Kidney (tissue), 14 donors: ENCODE data around the gene LRRK1. TPM values are rescaled to one million over a fixed set of nuclear protein-coding genes. Genes with fewer than 3 reads are reported as not detected.

Experiments
- DNase-seq, 5 donors: peaks; one replicate each; pipeline ENCODE4 v3.0.0-alpha.2; 2013 to 2020
- FAIRE-seq: peaks from 2 replicates; lab custom pipeline; 2012; peaks lifted over from hg19 to GRCh38; lab: Jason Lieb, UNC
- H3K27ac ChIP-seq, 2 donors: one replicate each; pipeline ENCODE4 v1.7.0; 2013; ENCODE audit warnings: low read depth in 2 of 2, low read length in 2 of 2, inconsistent platforms in 1 of 2
- H3K27me3 ChIP-seq: one replicate; pipeline ENCODE4 v1.7.1; 2013; ENCODE audit warnings: low read length, inconsistent platforms; ENCODE audit not compliant: control insufficient read depth, insufficient read depth
- H3K36me3 ChIP-seq, 3 donors: one replicate each; pipeline versions ENCODE4 v1.7.0 to v1.7.1; 2013; ENCODE audit warnings: low read length in 3 of 3, control low read depth in 1 of 3, inconsistent platforms in 1 of 3; ENCODE audit not compliant: insufficient read depth in 3 of 3, control insufficient read depth in 2 of 3
- H3K4me1 ChIP-seq, 3 donors: one replicate each; pipeline versions ENCODE4 v1.7.0 to v1.7.1; 2013; ENCODE audit warnings: low read length in 3 of 3, inconsistent platforms in 1 of 3, low read depth in 1 of 3; ENCODE audit not compliant: control insufficient read depth in 2 of 3, insufficient read depth in 2 of 3
- H3K4me3 ChIP-seq, 3 donors: one replicate each; pipeline versions ENCODE4 v1.7.0 to v1.8.1; 2013; ENCODE audit warnings: low read length in 3 of 3, control low read depth in 1 of 3, inconsistent platforms in 1 of 3
- H3K9ac ChIP-seq, 3 donors: one replicate each; pipeline versions ENCODE4 v1.7.0 to v1.7.1; 2013; ENCODE audit warnings: low read length in 3 of 3, control low read depth in 1 of 3, inconsistent platforms in 1 of 3
- H3K9me3 ChIP-seq, 3 donors: one replicate each; pipeline versions ENCODE4 v1.7.0 to v1.7.1; 2013; ENCODE audit warnings: low read length in 3 of 3, control low read depth in 1 of 3, inconsistent platforms in 1 of 3; ENCODE audit not compliant: control insufficient read depth in 2 of 3, insufficient read depth in 1 of 3
- intact Hi-C: fragments of 100-400 bp; cut with DNase I; formaldehyde crosslinking; loops from one replicate; pipeline ENCODE4 v1.11.1; 2022
- polyA plus RNA-seq: library from polyadenylated mRNA; stranded (reverse); fragments of 350-450 nt; fragmentation: Illumina TruSeq; extraction: RNeasy Lipid Tissue Mini Kit (QIAGEN cat#74804); gene quantifications from one replicate; pipeline ENCODE4 v1.2.3, GENCODE V29; 2014; ENCODE audit warnings: low read depth, low replicate concordance; ENCODE audit not compliant: insufficient read depth
- total RNA-seq: library from RNA; stranded (reverse); fragmentation: NEBNext Ultra II Directional; extraction: Animal tissue kit (Norgen Biotek cat#: 25700); gene quantifications from one replicate; pipeline ENCODE4 v1.2.1, GENCODE V29; 2021
- TF ChIP-seq, protein P1 (sequence below): IDR thresholded peaks from 3 replicates; pipeline ENCODE4 v1.5.1; 2012; ENCODE audit warnings: mild to moderate bottlenecking, moderate library complexity, borderline replicate concordance; ENCODE audit not compliant: insufficient read depth; ENCODE audit errors: extremely low read depth
- donor health status: control.
- donor health status: control.
- donor health status: control.
- donor health status: control.
- donor health status: control.
- donor health status: DM: yes; HTN: yes; CAD: no.
- donor health status: Normal renal cell carcinoma (clear cell type).

LRRK1 gene
- total and polyA plus RNA-seq, 2 donors from 2014 or later: 1.1 to 24.9 TPM

DNA sequence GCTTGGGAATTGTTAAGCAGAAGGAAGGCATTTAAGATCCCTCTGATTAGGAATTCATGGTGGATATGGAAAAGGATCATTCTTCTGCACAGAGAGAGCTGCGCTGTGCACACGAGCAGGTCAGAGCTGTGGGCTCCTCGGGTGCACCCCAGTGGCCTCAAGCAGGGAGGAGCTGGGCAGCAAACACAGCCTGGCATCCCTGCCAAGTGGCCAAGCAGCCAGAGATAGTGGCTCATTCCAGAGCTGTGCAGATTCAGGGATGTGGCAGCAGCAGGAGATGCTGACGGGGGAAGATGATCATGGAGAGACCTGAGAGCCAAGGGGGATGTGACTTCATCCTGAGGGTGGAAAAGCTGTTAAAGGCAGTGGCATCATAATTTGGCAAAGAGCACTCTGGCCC is 55.9 kb downstream of the LRRK1 start:
- TF ChIP-seq, protein P1, sequence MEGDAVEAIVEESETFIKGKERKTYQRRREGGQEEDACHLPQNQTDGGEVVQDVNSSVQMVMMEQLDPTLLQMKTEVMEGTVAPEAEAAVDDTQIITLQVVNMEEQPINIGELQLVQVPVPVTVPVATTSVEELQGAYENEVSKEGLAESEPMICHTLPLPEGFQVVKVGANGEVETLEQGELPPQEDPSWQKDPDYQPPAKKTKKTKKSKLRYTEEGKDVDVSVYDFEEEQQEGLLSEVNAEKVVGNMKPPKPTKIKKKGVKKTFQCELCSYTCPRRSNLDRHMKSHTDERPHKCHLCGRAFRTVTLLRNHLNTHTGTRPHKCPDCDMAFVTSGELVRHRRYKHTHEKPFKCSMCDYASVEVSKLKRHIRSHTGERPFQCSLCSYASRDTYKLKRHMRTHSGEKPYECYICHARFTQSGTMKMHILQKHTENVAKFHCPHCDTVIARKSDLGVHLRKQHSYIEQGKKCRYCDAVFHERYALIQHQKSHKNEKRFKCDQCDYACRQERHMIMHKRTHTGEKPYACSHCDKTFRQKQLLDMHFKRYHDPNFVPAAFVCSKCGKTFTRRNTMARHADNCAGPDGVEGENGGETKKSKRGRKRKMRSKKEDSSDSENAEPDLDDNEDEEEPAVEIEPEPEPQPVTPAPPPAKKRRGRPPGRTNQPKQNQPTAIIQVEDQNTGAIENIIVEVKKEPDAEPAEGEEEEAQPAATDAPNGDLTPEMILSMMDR: no peak
- peaks cover 0 to 6% (median 0%) of the 10 kb centered on the region in 3 donors for H3K4me1 ChIP-seq
- H3K27ac ChIP-seq: no peak overlapping the region
- H3K27me3 ChIP-seq: peaks cover 15% of the 10 kb centered on the region
- no peak overlapping the region for H3K4me3 ChIP-seq
- H3K36me3 ChIP-seq: no peaks in the 10 kb centered on the region
- DNase-seq (no peak), FAIRE-seq (no peak)
- intact Hi-C loops: no loop called here
- H3K9me3 ChIP-seq: no peaks in the 10 kb centered on the region
- no peak overlapping the region for H3K9ac ChIP-seq

DNA sequence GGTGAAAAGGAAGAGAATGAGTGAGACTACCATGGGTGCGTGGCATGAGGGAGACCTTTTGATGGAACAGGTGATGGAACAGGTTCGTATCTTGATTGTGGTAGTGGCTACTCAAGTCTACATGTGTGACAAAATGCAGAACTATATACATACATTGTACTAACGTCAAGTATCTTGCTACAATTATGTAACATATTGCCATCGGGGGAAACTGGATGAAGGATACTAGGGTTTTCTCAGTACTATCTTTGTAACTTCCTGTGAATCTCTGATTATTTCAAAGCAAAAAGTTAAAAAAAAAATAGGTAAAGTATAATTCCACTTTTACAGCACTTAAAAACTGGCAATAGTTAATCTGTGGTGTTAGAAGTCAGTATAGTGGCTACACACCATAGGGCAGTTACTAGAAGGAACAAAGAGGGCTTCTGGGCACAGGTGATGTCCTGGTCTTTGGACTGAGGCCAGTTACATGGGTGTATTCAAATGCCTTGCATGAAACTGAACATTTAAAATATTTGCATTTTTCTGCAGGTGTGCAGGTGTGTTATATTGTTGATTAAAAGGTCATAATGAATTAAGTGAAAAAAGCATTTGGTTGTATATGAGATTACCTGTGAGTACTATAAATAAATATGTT is 61.4 kb downstream of the LRRK1 start:
- Histone ChIP-seq H3K27ac (no peak overlapping the region), H3K36me3 (no peaks in the 10 kb centered on the region), H3K27me3 (peaks cover under 1% of the 10 kb centered on the region), H3K9me3 (peaks cover 0 to 2% (median 0%) of the 10 kb centered on the region in 3 donors), H3K9ac (no peak overlapping the region), H3K4me3 (no peak overlapping the region), H3K4me1 (no peaks in the 10 kb centered on the region)
- FAIRE-seq: no peak
- TF ChIP-seq, protein P1: no peak
- DNase-seq: no peak
- intact Hi-C loops: no loop called here

DNA sequence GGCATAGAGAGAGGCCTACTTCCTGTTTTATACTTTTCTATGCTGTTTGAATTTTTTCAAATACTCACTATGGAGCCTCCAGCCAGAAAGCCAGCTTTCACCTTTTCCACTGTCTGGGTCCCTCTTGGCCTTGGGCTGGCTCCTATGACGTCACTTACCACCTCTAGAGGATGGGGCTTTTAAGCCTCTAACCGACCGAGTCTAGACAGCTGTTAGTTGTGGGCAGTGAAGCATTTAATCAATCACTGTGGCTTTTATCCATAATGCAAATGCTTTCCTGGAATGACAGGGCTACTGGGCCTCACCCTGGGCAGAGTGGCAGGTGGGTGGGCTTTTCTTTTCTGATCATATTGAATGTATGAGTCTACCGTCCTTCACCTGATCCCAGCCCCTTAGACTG is 61.9 kb downstream of the LRRK1 start:
- intact Hi-C loops: no loop called here
- Histone ChIP-seq H3K27ac (no peak overlapping the region), H3K9ac (no peak overlapping the region), H3K4me3 (no peak overlapping the region), H3K9me3 (peaks cover 0 to 2% (median 0%) of the 10 kb centered on the region in 3 donors), H3K27me3 (no peaks in the 10 kb centered on the region), H3K4me1 (peaks cover 0 to 1% (median 0%) of the 10 kb centered on the region in 3 donors), H3K36me3 (no peaks in the 10 kb centered on the region)
- no peak for FAIRE-seq
- TF ChIP-seq, protein P1: no peak
- no peak for DNase-seq
